Measurements from ENCODE around the gene STPG3.

- TF ChIP-seq, protein P1, sequence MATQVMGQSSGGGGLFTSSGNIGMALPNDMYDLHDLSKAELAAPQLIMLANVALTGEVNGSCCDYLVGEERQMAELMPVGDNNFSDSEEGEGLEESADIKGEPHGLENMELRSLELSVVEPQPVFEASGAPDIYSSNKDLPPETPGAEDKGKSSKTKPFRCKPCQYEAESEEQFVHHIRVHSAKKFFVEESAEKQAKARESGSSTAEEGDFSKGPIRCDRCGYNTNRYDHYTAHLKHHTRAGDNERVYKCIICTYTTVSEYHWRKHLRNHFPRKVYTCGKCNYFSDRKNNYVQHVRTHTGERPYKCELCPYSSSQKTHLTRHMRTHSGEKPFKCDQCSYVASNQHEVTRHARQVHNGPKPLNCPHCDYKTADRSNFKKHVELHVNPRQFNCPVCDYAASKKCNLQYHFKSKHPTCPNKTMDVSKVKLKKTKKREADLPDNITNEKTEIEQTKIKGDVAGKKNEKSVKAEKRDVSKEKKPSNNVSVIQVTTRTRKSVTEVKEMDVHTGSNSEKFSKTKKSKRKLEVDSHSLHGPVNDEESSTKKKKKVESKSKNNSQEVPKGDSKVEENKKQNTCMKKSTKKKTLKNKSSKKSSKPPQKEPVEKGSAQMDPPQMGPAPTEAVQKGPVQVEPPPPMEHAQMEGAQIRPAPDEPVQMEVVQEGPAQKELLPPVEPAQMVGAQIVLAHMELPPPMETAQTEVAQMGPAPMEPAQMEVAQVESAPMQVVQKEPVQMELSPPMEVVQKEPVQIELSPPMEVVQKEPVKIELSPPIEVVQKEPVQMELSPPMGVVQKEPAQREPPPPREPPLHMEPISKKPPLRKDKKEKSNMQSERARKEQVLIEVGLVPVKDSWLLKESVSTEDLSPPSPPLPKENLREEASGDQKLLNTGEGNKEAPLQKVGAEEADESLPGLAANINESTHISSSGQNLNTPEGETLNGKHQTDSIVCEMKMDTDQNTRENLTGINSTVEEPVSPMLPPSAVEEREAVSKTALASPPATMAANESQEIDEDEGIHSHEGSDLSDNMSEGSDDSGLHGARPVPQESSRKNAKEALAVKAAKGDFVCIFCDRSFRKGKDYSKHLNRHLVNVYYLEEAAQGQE (IDR thresholded peaks at IDR 0.05; ENCODE audit: insufficient replicate concordance, low read depth), result no peak
- TF ChIP-seq, protein P2, sequence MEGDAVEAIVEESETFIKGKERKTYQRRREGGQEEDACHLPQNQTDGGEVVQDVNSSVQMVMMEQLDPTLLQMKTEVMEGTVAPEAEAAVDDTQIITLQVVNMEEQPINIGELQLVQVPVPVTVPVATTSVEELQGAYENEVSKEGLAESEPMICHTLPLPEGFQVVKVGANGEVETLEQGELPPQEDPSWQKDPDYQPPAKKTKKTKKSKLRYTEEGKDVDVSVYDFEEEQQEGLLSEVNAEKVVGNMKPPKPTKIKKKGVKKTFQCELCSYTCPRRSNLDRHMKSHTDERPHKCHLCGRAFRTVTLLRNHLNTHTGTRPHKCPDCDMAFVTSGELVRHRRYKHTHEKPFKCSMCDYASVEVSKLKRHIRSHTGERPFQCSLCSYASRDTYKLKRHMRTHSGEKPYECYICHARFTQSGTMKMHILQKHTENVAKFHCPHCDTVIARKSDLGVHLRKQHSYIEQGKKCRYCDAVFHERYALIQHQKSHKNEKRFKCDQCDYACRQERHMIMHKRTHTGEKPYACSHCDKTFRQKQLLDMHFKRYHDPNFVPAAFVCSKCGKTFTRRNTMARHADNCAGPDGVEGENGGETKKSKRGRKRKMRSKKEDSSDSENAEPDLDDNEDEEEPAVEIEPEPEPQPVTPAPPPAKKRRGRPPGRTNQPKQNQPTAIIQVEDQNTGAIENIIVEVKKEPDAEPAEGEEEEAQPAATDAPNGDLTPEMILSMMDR (IDR thresholded peaks at IDR 0.05; ENCODE audit: insufficient read depth, low read length), result no peak
- TF ChIP-seq SPI1 (IDR thresholded peaks at IDR 0.05; ENCODE audit: borderline replicate concordance, low read depth) (no peak), GABPA (IDR thresholded peaks at IDR 0.05; ENCODE audit: low read depth) (no peak), POLR2AphosphoS5 (IDR thresholded peaks at IDR 0.05; ENCODE audit: low read depth) (no peak)
These were observed 31.2 kb upstream of the STPG3 start for GRCh38 chr9:137219757-137220316.
